Fibroblast of the conjunctiva (primary cell): Measurements from ENCODE around the gene PHACTR2.

Experiments used
- DNase-seq: peaks from one replicate; pipeline ENCODE4 v3.0.0-alpha.2; 2010; ENCODE audit warnings: low read depth

PHACTR2 gene

DNA sequence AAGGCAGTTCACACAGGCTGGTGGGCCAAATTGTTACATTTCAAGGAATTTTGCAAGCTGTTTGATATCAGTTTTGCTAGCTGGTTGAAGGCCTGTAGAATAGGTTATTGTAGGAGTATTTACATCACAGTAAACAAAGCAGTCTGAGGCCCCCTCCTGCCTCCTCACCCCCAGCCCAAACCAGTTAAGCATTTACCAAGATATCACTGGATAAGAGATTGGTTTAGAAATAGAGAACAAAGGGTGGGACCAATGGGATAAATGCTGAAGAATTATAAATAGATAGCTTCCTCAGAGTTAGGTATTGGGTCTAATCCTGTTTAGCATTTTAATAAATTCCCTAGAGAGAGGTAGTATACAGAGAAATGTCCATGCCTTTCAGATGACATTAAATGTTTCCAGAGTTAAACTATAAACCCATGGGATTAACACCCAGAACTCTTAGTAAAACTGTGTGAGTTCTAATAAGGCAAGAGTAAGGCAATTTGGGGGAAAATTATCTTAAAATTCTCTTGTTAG, 2.3 kb upstream of the PHACTR2 start:
- DNase-seq = no peak

DNA sequence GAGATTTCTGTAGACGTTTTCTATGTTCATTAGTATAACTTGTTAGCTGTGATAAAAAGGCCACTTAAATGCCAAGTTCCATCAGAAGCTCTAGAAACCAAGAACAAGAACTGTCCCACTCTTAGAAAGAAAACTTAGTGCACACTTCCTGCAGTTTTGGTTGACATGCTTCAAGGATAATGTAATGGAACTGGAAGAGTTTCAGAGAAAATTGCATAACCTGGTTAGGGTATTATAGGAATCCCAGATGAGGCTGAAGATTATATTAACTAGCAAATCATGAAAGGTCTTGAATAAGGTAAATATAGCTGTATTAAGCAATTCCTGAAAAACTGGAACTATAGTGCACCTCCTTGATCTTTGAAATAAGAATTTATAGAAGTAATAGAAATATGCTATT, 1.8 kb upstream of the PHACTR2 start:
- DNase-seq = no peak

DNA sequence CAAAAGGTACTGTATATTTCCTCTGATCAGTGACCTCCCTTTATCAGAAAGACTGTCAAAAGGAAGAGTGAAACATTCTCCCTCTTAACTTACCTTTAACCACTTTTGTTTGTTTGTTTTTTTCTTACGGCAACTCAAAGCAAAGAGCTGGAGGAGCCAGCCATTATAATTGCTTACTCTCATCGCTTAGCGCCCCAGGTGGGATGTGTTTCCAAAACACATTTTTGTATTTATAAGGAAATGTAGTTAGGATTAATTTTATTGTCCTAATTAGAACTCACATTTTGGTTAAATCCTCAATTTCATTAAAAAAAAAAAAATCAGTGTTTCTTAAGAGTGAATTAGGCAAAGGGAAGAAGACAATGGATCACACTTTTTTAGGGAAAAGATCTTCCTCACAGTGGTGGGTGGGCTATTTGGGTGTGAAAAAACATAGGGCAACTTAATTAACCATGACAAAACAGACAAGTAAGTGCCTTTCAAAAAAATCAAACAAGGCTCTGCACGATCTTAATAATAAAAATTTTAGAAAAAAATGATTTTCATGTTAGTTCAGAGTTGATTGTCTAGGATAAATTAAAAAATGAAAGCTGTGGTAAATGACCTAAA, 1.2 kb upstream of the PHACTR2 start:
- no peak for DNase-seq

DNA sequence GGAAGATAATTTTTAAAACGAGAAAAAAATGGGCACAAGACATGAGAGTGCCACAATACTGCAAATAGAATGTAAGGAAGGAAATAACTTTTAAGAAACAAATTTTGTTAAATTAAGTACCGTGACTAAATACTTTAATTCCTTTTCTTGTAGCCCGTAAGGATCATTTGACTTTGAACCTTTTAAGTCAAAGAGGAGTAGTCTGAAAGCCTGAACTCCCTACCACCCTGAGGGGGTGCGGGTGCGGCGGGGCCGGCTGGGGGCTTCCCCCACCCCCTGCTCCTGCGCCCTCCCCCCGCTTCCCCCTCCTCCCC, 231 bp upstream of the PHACTR2 start:
- no peak for DNase-seq

DNA sequence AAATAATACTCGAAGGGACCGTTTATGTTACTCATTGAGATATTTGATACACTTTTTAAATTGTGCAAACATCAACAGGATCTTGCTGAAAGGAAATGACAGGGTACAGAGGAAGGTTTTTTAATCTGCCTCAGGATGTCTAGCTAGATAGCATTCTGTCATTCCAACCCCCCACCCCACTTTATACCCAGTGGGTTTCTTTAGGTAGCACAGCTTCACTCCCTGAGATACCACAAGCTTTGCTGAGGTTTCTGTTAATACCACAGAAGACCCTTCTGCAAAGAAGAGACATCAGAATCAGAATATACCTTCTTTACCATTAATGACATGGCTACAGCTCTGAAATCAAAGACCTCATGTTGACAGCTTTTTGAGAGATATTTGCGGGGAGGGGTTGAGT, 1.3 kb downstream of the PHACTR2 start:
- DNase-seq = no peak

DNA sequence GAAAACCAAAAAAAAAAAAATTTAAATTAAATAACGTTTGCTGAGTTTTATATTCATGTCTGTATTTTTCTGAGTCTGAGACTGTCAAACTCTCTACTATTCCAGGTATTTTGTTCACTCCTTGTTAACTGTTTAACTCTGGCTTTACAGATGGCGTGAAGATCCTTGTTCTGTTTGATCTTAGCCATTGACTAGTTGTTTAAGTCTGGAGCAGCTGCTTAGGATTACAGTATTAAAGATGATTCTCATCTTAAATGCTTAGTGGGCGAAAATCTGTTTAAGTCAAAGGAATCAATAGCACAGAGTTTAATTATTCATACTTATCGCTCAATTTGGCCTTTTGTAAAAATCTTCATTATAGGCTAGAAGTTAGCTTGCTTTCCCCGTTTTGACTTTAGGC, 2.4 kb downstream of the PHACTR2 start:
- no peak for DNase-seq

DNA sequence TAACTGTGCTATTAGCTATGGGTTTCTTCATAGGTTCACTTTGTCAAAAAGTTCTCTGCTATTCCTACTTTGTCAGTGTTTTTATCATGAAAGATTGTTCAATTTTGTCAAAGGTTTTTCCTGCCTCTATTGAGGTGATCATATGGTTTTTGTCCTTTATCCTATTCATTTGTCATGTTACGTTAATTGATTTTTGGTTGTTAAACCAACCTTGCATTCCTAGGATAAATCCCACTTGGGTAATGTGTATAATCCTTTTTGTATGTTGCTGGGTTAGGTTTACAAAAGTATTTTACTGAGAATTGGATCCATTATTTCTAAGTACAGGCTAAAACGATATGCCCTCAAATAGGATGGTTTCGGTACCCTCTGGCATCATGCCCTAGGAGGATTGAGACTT, 5.0 kb downstream of the PHACTR2 start:
- no peak for DNase-seq

DNA sequence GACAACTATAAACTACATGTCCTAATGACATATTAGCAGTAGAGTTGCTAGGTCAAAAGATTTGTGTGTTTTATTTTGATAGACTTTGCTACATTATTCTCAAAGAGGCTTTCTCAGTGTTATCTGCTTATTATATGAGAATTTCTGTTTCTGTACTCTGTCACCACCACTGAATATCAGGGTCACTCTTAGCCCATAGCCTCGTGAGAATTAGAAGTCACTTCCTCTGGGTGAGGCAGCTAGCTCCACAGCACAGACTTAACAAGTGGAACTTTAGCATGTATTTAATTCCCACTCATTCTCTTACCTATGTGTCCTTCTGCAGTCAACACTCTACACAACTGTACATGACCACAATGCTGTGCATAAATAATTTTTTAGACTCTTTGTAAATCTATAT, 6.7 kb downstream of the PHACTR2 start:
- DNase-seq = no peak

DNA sequence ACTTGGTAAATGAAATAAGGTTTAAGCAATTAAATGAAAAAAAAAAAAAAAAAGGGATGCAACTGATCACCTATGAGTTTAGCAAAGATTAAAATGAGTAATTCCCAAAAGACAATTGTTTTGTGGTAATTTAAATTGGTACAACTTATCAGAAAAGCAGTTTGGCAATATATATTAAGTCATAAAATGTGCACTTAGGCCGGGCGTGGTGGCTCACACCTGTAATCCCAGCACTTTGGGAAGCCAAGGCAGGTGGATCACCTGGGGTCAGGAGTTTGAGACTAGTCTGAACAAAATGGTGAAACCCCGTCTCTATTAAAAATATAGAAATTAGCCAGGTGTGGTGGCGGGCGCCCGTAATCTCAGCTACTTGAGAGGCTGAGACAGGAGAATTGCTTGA, 7.9 kb downstream of the PHACTR2 start:
- DNase-seq = no peak

DNA sequence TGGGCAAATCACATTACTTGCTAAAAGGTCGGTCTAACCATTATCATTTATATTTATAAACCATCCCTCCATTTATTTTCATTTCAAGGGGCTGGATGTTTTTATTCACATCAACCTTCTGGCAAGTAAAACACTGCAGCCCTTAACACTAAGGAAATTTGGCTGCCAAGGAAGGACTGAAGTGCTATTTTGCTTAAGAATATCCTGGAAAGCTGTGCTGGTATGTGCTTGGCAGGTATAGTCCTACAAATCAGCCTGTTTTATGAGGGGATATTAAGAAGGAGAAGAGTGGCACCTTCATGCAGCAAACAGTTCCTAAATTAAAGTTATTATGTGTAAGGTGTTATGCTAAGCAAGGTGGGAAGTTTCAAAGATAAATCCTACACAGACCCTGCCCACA, 9.8 kb downstream of the PHACTR2 start:
- DNase-seq = no peak

DNA sequence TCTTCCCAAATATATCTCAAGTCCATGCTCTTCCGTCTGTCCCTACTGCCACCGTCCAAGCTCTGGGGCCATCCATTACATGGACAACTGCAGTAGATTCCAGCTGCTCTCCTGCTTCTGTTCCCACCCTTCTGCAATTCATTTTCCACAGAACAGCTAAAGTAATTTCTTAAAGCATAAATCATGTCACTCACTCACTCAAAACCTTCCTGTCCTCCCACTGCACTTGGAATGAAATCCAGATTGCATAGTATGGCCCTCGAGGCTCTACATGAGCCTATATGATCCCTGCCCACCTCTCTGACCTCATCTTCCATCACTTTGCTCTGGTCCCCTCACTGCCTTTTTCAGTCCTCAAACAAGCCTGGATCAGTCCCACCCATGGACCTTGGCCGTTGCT, 10.9 kb downstream of the PHACTR2 start:
- no peak for DNase-seq

DNA sequence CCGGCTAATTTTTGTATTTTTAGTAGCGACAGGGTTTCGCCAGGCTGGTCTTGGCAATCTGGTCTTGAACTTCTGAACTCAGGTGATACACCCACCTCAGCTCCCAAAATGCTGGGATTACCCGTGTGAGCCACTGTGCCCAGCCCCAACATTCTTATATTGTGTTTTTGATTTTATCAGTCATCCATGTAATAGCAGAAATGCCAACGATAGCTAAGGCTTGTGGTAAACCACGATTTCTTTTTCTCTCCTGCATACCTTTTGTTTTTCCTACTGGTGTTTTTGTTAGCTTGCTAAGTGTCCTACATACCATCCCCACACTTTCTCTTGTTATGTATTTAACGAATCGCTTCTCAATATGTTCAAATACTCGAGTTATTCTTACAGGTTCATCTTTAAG, 12.1 kb downstream of the PHACTR2 start:
- no peak for DNase-seq

DNA sequence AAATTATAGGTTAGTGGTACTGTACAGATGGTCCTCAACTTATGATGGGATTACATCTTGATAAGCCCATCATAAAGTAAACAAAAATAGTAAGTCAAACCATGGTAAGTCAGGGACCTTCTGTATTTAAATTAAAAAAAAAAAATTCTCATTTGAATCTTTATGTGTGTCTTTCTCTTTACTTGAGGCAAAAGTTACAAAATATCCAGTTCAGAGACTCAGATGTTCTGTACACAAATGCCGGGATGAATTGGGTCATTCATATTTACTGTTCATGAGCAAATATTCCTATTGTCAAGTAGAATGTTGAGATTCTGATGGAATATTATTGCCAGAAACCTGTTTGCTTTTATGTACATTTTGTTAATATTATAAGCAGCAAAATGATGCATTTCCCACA, 13.4 kb downstream of the PHACTR2 start:
- no peak for DNase-seq

DNA sequence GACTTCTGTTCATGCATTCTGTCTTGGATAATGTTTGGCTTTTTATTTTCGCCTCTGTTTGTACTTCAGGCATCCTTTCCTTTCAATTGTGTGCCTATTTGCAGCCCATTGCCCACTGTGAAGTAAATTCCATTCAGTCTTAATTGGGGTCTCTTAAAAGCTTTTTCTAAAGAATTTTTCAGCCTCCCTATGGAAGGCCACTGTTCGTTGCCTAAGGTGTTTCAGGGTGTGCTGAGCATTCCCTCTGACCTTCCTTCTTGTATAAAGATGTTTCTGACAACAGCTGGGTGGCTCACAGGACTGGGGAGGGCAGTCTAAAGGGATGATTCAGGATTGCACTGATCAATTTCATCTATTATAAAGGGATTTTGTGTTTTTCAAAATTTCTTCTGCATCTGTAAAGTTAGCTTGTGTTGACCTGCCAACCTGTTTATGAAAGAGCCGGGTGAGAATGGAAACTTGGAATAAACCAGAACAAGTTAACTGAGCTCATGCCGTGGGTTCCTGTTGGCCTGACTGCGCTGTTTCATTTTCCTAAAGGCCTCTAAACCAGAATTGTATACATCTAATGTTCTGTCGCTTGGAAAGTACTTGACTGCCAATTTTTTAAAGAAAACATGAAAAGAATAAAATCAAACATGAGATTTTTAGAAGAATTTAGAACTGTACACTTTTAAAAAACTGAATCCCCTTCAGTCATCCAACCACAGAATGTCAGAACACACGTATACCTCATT, 14.3 kb downstream of the PHACTR2 start:
- DNase-seq = no peak

DNA sequence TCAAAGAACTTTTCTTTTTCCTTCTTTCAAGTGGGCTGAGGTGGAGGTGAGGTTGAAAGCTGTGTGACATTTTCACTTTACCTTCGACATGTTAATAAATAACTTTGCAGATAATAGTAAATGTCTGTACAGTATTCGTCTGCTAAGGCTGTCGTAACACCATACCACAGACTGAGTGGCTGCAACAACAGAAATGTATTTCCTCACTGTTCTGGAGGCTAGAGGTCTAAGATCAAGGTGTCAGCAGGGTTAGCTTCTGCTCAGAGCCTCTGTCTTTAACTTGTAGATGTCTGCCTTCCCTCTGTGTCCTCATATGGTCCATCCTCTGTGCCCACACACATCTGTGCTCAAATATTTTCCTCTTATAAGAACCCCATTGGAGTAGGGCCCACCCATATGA, 14.9 kb downstream of the PHACTR2 start:
- DNase-seq = no peak

DNA sequence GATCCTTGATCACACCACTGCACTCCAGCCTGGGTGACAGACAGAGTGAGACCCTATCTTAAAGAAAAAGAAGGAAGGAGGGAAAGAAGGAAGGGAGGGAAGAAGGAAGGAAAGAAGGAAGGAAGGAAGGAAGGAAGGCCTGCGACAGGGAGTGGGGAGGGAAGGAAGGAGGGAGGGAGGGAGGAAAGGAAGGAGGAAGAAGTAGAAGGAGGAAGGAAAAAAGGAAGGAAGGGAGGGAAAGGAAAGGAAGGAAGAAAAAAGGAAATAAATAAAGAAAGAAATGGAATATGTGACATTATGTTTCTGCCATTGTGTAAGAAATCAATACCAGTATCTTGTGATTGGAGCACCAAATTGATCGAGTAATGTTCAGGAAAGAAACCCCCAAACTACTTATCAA, 16.2 kb downstream of the PHACTR2 start:
- no peak for DNase-seq

DNA sequence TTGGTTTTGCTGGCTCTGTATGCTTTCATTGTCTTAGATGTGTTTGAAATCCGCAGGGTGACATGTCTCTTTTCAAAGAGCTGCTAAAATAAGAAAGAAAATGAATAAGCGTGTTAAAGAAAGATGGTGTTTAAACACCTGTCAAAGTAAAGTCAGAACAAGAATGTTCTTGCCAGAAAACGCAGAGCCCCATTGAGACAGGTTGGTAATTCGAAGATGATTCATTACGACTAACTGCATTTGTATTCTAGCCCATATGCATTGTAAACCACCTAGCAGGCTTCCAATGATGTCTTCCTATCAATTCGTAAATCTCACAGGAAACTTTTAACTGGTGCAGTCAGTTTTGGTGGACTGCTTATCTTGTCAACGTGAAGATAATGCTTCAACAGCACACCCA, 16.8 kb downstream of the PHACTR2 start:
- DNase-seq = no peak

DNA sequence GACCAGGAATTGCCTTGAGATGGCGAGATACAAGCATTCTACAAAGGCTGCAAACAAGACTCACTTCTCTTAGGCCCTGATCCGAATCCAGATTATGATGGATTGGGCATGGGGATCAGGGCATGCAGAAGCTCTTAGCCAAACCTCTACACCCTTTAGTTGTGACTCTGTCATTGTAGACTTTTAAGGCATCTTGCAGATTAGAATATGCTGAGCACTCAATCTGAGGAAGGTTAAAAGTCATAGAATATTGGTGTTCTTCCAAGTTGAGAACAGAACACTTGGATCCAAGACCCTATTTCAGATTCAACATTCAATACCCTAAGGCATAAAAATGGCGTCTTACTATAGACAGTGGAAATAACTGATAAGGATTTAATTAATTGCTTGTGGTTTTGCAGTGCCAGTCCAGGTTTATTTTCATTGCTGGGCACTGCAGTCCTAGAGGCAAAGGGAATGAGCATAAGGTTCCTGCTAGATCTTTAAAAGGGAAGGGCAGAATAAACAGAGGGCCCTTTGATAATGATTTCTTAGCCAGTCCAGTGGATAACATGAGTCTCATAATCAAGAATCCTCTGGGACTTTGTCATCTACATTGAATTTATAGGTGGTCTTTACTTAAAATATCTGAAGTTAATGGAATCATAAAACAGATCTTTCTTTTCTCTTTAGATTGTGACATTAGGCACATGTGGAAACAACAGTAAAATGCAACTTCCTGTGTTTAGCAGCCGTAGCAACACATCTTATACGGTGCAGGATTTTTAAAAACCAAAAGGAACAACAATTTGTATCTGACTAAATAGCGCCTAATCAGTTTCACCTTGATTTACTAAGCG, 17.6 kb downstream of the PHACTR2 start:
- DNase-seq = no peak

DNA sequence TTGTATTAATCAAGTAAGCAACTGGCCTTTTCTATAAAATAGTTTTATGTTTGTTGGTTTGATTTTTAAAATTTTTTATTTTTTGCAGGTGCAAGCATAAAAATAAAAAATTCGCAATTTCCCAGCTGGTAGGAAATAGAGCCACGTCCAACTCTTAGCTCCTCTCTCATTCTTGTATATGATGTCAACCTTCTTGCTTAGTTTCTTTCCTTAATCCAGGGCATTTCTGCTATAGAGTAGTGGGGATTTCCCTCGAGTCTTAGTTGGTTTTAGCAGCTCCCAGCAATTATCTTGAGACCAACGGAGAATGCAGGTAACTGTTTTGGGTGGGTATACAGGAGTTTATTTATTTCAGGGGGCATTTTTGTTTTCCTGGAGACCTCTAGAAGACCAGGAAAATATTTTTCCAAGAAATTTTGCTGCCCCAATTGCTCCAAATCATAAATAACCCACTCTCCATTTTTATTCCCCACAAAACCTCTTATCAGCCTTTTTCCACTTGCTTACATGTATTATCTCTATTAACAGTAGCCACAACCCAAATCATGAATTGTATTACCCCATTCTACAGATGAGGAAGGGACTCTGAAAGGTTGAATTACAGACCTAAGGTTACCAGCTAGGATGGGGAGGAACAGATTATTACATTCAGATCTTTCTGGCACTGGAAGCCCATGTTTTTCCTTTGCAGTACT, 18.4 kb downstream of the PHACTR2 start:
- DNase-seq = no peak

DNA sequence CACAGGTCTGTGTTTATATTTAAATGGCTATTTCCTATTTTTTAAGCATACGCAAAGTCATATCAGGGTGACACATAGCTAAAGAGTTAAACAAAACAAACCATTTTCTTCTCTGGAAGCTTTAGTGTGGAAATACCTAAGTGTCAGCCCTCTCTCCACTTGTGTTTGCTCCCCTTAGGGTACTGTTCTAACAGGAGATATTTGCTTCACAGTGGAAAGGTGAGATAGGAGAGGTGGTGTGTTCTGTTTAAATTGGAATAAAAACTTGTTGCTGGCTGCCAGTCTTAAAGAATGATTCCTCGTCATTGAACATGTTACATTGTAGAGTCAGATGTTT, 18.9 kb downstream of the PHACTR2 start:
- no peak for DNase-seq

DNA sequence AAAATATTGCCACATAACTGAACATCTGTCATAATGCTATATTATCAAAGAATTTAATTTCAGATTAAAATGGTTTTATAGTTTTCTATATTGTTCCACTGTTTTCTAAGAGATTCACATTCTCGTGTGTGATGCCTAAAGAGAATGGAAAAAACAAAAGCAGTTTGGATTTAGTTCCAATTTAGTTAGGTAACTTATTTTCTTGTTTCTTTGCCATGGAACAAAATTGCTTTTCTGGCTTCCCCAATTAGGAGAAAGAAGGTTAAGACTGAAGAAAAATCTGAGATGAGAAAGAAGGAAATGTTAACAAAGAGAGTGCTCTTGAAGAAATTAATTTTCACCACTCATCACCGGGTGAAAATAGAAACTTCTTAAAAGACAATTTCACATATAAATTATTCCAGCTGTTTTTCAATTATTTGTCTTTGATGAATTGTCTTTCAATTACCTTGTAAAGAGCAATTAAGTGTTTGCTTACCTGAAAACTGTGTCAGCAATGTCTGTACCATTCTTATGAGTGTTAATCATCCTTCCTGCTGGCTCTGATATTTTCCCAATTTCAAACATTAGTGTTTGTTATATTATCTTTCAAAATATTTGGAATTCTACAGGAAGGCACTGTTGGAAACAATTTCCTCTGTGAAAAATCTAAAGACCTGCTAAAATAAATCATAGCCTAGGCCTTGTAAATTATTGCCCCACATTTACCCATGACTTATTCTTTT, 19.5 kb downstream of the PHACTR2 start:
- no peak for DNase-seq

DNA sequence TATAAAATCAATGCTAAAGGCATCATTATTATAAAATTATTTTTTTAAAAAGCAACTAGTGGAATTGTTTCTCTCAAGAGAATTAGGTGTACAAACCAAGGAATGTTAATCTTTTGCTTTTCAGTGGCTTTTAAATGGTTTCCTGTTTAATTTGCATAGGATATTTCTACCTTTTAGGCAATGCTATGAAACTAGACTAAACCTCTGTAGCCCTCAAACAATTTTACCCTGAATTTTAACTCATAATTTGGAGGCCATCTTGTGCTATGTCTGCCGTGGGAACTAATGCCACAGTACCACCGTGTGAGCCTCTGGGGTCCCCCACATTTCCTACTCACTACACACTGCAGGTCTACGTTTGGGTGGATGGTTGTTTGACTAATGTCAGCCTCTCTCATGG, 20.6 kb downstream of the PHACTR2 start:
- no peak for DNase-seq
